Measurements from ENCODE around the gene TEX2.
"Not testable (repeated sequence)": the region's sequence is repeated elsewhere in the genome, so short reads cannot be mapped to it uniquely, and the experiment has no call there.

TEX2 gene

DNA sequence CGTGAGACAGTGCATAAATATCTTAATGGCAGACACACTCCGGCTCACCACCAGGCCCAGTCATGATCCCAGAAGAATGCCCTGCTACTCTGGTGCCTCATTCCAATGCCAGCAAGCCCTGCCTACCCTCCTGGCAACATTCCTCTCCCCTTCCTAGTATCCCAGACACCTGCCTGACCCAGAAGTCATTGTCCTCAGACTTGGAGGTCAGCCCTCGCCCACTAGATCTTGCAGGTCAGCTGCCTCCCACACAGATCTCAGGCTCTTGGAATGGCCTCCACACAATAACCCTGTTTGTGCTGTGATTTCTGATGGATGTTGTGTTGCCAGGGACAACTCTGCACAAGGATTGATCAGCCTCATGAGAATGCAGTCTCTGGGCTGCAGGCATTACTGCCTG, 1.8 kb upstream of the TEX2 start:
- DNase-seq (ENCODE audit: low spot score): no peak

DNA sequence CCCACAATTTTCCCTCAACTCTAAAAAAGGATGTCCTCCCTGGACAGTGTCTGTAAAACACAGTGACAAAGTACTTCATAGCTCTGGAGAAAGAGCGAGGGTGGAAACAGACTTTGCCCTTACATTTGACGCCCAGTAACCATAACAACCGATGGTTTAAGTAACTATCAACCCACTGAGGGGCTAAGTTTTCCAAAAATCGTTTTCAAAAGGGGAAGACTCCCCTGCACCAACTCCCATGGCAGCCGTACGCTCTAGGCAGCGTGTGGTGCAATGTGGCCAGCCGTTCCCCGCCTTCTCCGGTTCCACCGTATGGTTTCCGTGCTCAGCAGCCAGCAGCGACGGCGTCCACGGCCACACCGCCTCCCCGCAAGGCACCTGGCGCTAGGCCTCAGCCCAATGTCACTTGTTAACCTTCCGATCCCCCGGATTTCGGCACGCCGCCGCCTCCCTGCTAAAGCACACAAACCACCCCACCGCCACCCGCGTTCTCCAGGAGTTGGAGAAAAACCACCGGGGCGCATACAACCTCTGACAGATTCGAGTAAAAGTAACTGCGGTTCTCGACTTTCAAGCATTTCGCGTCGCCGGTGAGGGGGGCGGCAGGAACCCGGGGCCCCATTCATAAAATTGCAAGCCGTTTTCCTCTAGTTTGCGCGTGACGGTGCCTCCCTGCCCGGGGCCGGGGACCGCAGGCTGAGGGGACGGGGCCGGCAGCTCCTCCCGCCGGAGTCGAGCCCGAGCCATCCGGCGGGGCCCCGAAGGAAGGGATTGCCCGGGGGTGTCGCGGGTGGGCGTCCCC, 661 bp downstream of the TEX2 start:
- DNase-seq (ENCODE audit: low spot score): no peak

DNA sequence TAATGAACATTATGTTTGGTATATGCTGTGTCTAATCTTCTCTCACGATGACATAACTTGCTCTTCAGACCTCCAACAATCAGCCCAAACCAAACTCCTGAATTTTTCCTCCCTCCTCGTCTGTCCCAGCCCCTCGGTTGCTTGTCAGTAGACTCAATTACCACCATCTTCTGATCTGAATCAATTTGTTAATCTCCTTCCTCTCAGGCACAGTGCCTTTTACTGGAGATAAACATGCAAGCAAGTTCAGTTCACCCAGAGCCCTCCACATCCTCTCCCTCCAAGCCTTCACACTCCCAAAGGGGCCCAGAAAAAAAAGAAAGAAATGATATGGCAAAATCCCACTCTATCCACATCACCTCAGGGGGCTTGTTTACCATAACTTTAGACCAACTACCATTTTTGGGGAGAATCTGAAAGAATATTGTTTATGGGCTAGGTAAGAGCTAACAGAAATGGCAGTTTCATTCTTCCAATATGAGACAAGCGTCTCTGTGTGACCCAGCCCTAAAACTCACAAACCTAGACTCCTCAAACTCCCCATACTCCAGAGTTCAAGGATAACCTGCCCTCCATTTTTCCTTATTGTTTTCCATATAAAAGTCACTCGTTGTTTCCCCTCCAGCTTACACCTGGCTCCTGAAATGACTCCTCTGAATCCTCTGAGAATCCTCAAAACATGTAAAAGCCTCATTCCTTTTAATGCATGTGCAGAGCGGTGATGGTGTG, 1.5 kb downstream of the TEX2 start:
- no peak for DNase-seq (ENCODE audit: low spot score)

DNA sequence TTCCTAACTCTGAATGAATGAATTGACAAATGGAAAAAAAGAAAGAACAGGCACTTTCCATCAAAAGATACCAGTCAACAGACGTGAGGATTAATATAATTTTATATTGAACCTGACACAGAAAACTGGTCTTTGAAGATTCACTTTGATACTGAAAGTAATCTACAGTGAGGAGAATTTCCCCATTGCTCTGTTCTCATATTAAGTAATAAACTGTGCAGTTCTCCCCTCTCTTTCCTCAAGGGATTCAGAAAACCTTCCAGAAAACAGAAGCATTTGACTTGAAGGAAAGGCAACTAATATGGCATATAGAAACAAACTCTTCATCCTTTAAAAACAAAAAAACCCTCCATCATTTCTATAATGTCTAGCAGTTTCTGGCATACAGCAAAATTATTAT, 2.2 kb downstream of the TEX2 start:
- DNase-seq (ENCODE audit: low spot score): no peak

DNA sequence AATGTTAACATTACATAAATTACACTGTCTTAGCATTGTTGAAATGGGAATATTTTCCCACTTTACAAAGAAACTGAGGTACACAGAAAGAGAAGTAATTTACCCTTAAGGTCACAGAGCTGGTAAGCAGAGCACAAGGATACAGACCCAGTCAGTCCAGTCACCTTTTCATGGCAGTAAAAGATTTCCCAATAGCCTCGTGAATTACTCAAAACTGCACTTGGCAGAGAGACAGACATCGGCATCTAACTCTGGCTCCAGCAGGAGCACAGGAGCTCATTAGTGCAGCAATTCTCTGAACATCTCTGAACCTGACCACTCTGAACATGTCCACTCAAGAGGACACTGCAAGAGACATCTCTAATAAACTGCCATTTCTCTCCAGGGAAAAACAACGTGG, 3.1 kb downstream of the TEX2 start:
- no peak for DNase-seq (ENCODE audit: low spot score)

DNA sequence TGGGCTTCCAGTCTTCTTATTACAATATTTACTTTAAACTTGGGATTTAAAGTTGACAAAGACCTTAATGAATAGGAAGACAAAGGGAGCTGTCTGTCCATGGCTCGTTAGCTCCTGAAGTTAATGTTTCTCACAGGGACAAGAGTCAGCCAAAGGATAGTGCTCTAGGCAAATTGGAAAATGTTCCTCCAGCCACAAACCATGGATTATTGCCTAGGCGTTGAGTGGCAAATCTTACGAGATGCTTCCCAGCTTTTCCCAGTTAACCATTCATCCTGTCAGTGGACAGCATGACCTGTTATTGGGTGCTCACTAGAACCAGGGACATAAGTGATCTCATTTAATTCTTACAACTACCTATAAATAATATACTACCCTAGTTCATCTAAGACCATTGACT, 3.6 kb downstream of the TEX2 start:
- no peak for DNase-seq (ENCODE audit: low spot score)

DNA sequence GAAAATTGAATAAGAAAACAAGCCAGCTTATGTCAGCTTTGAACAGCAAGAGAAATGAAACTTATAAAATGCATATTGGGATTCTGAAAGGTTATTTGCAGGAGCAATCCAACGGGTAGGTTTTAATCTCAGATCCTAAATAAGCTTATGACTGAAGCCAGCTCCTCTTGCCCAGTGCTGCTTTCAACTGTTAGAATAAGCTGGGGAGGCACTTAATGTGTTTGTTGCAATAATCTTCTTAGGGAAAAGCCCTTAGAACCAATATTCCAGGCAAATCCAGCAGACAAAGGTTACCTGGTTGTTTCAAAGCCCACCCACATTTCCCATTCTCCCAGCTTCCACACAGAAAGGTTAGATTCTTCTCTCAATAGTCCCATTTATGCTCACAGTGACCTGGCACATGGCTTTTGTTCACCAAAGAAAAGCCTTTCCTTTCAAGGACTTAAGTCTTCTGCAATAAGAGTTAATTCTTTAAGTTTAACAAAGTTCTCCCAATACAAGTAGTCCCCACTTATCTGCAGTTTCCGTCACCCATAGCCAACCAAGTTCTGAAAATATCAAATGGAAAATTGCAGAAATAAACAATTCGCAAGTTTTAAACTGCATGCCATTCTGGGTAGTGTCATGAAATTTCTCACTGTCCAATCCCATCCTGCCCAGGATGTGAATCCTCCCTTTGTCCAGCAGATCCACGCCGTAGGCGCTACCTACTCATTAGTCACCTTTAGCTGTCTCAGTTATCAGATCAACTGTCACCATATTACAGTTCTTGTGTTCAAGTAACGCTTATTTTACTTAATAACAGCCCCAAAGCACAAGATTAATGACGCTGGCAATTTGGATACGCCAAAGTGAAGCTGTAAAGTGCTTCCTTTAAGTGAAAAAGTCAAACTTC, 5.9 kb downstream of the TEX2 start:
- no peak for DNase-seq (ENCODE audit: low spot score)

DNA sequence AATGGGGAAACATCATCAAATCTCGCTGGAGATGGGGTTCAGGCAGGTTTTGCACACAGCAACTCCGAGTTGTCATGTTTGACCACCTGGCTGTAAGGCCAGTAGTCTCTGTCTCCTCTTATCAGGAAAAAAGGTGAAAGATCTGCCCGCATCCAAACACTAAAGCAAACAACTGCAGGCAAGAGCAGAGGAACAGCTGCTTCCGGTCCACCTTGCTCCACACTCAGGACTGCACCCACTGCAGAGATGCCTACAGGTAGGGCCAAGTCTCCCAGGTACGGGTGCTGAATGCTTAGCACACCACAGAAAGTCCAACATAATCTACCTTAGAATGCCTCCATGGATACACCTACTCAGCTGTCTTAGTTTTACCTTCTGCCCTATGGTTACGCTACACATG, 7.3 kb downstream of the TEX2 start:
- no peak for DNase-seq (ENCODE audit: low spot score)

DNA sequence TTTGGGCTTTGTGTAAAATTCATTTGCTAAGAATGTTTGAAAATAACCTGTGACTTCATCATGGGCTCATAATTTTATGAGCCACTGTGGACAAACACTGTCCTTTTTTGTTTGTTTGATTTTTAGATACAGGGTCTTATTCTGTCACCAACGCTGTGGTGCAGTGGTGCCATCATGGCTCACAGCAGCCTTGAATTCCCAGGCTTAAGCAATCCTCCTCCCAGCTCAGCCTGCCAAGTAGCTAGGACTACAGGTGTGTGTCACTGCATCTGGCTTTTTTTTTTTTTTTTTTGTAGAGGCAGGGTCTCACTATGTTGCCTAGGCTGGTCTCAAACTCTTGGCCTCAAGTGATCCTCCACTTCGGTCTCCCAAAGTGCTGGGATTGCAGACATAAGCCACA, 8.3 kb downstream of the TEX2 start:
- DNase-seq (ENCODE audit: low spot score): no peak

DNA sequence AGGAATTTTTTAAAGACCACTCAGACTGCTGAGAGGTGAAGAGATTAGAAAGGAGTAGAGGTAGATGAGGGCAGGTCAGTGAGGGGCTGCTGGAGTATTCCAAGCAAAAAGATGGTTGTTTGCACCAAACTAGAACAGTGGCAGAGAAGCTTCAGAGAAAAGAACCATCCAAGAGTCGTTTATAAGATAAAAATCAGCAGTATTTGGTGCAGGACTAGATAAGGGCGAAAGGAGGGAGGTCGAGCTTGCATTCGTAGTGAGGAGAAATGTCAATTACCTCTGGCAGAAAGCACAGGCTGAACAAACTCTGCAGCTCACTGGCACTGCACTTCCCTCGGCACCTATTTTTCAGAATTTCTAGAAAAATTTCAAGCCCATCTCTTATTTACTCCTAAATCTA, 9.6 kb downstream of the TEX2 start:
- DNase-seq (ENCODE audit: low spot score): no peak

DNA sequence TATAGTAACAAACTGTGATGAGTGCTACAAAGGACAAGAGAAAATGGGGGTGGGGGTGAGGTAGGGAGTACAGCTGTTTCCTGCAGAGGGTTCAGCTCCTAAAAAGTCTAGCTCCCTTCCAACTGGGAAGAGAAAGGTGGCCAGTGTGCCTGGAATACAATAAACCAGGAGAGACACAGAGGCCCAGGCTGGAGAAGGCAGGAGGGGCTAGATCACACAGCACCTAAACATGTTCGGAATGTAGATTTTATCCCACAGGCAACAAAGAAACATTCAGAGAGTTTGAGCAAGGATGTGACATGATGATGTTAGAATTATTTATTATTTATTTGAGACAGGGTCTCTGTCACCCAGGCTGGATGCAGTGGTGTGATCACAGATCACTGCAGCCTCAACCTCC, 10.2 kb downstream of the TEX2 start:
- no peak for DNase-seq (ENCODE audit: low spot score)

DNA sequence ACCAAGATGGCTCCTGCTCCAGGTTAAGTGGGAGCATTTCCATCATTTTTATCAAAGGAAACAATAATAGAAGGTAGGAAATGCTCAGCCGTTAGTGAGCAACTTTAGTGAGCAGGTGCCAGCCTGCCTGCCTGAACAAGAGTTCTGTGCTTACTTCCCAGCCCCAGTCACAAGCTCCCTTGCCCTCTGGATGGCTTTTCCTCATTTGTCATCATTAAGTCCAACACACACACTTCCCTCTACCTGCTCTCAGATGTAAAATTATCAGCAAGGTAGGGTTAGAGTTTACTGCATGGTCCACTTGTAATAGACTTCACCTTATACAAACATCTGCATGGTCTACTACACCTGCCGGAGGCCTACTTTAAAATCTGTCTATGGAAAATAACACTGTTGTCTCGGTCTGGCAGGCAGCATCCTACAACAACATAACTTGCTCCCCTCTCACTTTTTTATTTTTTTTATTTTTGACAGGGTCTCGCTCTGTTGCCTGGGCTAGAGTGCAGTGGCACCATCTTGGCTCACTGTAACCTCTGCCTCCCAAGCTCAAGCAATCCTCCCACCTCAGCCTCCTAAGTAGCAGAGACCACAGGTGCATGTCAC, 12.7 kb downstream of the TEX2 start:
- no peak for DNase-seq (ENCODE audit: low spot score)

DNA sequence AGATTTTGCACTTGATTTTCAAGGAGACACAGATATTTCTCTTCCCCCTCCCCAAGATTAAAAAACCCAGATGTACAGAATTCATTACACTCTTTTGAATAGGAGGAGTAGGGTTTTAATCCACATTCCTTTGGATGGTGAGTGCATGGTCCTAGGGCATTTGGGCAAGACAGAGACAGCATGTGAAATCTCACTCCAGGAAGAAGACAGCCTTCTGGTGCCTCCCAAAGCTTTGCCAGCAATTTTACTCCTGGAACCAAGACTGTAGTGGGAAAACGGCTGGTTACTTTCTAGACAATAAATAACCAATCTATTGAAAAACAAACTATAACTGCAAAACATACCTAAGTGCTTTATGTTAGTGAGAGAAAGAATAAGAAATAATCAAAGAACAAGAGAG, 15.2 kb downstream of the TEX2 start:
- DNase-seq (ENCODE audit: low spot score): no peak

DNA sequence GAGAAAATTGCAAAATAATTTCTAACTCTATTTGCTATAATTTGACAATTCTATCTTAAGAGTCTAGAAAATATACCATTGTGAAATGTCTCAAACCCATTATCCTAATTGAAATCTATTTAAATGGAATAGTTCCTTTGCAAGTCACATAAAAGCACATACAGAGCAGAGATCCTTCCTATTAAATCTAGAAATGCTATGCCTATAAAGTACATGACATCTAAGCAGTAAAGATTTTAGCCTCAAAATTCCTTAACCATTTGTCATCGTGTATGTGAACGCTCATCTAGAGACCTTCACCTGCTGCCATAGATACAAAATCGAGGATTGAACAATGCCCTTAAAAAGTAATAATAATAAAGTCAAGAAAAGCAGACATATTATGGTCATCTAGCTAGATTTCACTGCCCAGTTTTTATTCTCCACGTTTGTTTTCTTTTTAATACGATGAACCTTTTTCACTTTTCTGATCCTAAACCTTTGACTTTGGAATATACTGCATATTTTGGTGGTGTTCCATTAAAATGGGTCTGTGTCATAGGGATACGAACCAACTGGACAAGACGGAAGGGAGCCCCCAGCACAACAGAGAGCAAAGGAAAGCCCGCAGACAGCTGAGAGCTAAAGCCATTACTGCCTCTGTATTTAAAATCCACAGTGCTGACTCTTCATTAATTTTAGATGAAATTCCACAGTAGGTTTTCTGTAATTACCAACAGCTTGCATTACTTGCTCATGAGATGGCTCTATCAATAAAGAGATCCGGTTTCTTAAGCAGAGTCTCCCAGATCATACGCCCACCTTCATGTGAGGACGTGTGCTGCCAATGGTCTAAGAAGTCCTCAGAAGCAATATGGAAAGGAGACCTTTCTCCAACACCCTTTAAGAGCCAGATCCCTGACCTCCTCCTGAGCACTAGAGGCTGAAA, 17.6 kb downstream of the TEX2 start:
- DNase-seq (ENCODE audit: low spot score): no peak

DNA sequence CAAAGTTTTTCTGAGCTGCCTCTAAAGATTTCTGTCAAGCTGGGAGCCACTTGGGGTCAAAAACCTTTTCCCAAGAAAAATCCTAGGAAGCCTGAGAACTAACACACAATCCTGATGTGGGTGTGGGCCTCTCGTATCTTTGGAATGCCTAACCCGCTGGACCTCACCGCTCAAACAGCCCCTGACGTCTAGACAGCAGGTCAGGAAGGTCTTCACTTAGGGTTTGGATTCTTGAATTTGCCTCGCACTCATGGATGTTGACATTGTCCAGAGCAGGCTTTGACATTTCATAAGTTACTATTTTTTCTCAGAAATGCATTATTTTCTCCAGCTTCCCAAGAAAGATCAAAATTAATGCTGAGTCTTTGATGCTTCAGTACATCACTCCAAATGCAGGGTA, 18.9 kb downstream of the TEX2 start:
- DNase-seq (ENCODE audit: low spot score): no peak

DNA sequence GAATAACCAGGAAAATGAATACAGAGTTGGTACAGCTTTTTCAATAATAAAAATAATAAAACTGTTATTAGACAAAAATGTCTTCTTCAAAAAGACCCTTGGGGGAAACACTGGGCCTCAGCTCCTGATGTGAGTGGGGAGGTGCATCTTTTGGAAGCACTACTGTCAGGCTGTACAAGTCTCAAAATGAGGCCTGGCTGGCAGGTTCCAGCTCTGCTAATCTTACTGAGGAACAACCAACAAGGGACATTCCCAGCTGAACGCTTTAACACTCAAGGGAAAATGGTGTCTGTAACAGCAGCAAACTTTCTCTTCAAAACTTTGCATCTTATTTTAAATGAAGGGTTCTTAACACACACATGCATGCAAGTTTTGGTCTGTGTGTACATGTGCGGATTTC, 19.7 kb downstream of the TEX2 start:
- DNase-seq (ENCODE audit: low spot score): no peak

DNA sequence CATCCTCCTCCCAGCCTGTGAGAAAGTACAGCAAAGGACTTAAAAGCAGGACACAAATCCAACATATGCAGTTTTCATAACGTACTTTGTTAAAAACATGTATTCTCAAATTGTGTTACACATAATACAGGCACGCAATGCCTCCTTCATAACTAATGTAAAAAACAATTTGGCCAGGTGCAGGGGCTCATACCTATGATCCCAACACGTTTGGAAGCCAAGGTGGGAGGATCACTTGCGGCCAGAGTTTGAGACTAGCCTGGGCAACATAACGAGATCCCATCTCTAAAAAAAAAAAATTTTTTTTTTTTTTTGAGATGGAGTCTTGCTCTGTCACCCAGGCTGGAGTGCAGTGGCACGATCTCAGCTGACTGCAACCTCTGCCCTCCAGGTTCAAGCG, 20.4 kb downstream of the TEX2 start:
- no peak for DNase-seq (ENCODE audit: low spot score)

DNA sequence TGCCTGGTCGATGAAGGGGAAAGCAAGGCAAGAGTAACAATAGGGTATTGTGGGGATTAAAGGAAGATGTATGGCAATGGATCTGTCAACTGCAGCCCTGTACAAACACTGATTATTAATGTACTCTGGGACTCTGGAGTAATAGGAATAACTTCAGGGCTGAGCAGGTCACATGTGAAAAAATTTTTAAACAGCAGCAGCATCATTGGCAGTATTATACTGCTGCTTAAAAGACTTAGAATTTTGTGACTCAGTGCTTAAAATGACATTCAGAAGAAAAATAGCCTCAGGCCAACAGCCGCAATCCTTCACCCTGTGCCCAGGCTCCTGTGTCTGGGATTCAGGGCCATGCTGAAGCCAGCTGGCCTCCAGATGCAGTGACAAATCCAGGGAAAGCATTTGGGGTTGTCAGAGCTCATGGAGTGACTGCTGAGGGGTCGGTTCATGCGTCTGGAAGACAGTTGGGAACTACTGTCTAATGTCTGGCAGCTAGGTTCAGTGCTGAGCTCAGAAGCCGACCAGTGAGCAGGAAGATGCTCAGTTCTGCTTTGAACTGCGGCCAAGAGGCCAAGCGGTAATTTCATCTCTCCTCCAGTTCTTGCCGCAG, 22.2 kb downstream of the TEX2 start:
- DNase-seq (ENCODE audit: low spot score): no peak

DNA sequence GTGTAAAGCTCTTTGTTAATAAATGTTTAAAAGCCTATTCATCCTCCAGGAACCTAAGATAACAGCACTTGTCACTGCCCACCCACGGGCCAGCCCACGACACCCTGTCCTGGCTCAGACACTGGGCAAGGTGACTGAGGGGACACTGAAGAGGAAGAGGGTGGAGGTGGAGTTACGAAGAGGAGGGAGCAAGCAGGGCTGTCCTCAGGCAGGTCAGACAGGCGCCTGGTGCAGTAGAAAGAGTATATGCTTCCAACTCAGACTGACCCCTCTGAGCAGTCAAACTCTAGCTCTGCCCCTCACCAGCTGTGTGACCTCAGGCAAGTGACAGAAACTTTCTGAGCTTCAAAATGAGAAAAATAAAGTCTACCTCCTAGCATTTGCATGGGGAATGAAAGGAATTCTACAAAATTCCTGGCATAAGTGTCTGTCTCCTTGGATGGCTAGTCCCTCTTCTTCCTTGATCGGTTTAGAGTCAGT, 22.8 kb downstream of the TEX2 start:
- no peak for DNase-seq (ENCODE audit: low spot score)

DNA sequence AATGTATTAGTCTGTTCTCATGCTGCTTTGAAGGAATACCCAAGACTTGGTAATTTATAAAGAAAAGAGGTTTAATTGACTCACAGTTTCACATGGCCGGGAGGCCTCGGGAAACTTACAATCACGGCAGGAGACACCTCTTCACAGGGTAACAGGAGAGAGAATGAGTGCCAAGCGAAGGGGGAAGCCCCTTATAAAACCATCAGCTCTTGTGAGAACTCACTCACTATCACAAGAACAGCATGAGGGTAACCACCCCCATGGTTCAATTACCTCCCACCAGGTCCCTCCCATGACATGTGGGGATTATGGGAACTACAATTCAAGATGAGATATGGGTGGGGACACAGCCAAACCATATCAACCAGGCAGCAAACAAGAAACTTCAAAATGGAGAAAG, 24.6 kb downstream of the TEX2 start:
- not testable (repeated sequence) for DNase-seq (ENCODE audit: low spot score)

Measured in kidney capillary endothelial cell (primary cell).